Progenitor cell of endocrine pancreas (in vitro differentiated cells): Measurements from ENCODE around the gene ANGPT4. TPM values are rescaled to one million over a fixed set of nuclear protein-coding genes. Genes with fewer than 3 reads are reported as not detected.

Source experiments
- DNase-seq: peaks from one replicate; pipeline ENCODE4 v3.0.0; 2021; ENCODE audit warnings: low spot score; ENCODE audit not compliant: unreplicated experiment
- H3K27ac Mint-ChIP-seq: 2 replicates; pipeline ENCODE4 v1.8.0; 2021; ENCODE audit warnings: mild to moderate bottlenecking, moderate library complexity, mixed read lengths
- H3K27me3 Mint-ChIP-seq: 2 replicates; pipeline ENCODE4 v1.8.0; 2021; ENCODE audit warnings: mixed read lengths
- H3K36me3 Mint-ChIP-seq: 2 replicates; pipeline ENCODE4 v1.8.0; 2022; ENCODE audit warnings: mixed read lengths; ENCODE audit not compliant: insufficient read depth
- H3K4me1 Mint-ChIP-seq: 2 replicates; pipeline ENCODE4 v1.8.0; 2021; ENCODE audit warnings: low read depth, mixed read lengths
- H3K4me3 Mint-ChIP-seq: 2 replicates; pipeline ENCODE4 v1.8.0; 2021; ENCODE audit warnings: low read depth, mild to moderate bottlenecking, moderate library complexity, mixed read lengths
- H3K9me3 Mint-ChIP-seq: 2 replicates; pipeline ENCODE4 v1.8.0; 2021; ENCODE audit warnings: low read depth, mixed read lengths
- CTCF ChIP-seq: fragments of 200-600 bp; sonication (generic); IDR thresholded peaks from one replicate; pipeline ENCODE4 v1.5.0; 2021; ENCODE audit warnings: antibody characterized with exemption, mild to moderate bottlenecking; ENCODE audit not compliant: unreplicated experiment
- total RNA-seq: library from RNA; stranded (reverse); gene quantifications from 2 replicates; pipeline ENCODE4 v1.2.1, GENCODE V29; 2021

Gene ANGPT4
- total RNA-seq, 1 donor from 2014 or later, result not detected

GRCh38 chr20:913306-913849 lies 2.8 kb downstream of the ANGPT4 start:
- Mint-ChIP-seq H3K4me1 (peaks cover 8% of the 10 kb centered on the region), H3K9me3 (no peaks in the 10 kb centered on the region), H3K4me3 (no peak overlapping the region), H3K27me3 (peaks cover 8% of the 10 kb centered on the region), H3K36me3 (no peaks in the 10 kb centered on the region), H3K27ac (no peak overlapping the region)
- no peak for DNase-seq
- TF ChIP-seq CTCF, result no peak

GRCh38 chr20:911882-912600 lies 4.1 kb downstream of the ANGPT4 start:
- no peak for DNase-seq
- H3K27me3 Mint-ChIP-seq, result peaks cover 8% of the 10 kb centered on the region
- TF ChIP-seq CTCF, result no peak
- H3K36me3 Mint-ChIP-seq, result no peaks in the 10 kb centered on the region
- H3K9me3 Mint-ChIP-seq, result no peaks in the 10 kb centered on the region
- no peaks in the 10 kb centered on the region for H3K4me1 Mint-ChIP-seq
- no peak overlapping the region for H3K27ac Mint-ChIP-seq
- no peak overlapping the region for H3K4me3 Mint-ChIP-seq

- Mint-ChIP-seq H3K4me1 (no peaks in the 10 kb centered on the region), H3K9me3 (no peaks in the 10 kb centered on the region), H3K27me3 (peaks cover 8% of the 10 kb centered on the region), H3K27ac (no peak overlapping the region), H3K36me3 (no peaks in the 10 kb centered on the region), H3K4me3 (no peak overlapping the region)
- no peak for DNase-seq
- no peak for TF ChIP-seq CTCF
These were observed 5.0 kb downstream of the ANGPT4 start for GRCh38 chr20:910870-911770.

- no peaks in the 10 kb centered on the region for H3K9me3 Mint-ChIP-seq
- H3K4me3 Mint-ChIP-seq, result no peak overlapping the region
These were observed 5.8 kb downstream of the ANGPT4 start for GRCh38 chr20:910132-910869.

More at GRCh38 chr20:910132-910869, 5.8 kb downstream of the ANGPT4 start:
- Mint-ChIP-seq H3K36me3 (no peaks in the 10 kb centered on the region), H3K27me3 (peaks cover 6% of the 10 kb centered on the region), H3K4me1 (no peaks in the 10 kb centered on the region), H3K27ac (no peak overlapping the region)
- TF ChIP-seq CTCF, result no peak
- DNase-seq, result no peak
